ENCODE measurements around the gene SPP1.
"Not testable (repeated sequence)": the region's sequence is repeated elsewhere in the genome, so short reads cannot be mapped to it uniquely, and the experiment has no call there.

Gene SPP1

GRCh38 chr4:87989765-87990164 is 14.3 kb downstream of the SPP1 start:
- no peak for DNase-seq (ENCODE audit: low spot score)
- in situ Hi-C loops (cut with MboI; ENCODE audit: low pct_unique_long_range_greater_than_20kb, low sequenced_read_pairs, unreplicated experiment), result no loop called here
- no peak for TF ChIP-seq CTCF (IDR thresholded peaks at IDR 0.05; ENCODE audit: extremely low read depth, insufficient read depth, missing control alignments)

GRCh38 chr4:87995435-87995834 is 19.9 kb downstream of the SPP1 start:
- in situ Hi-C loops (cut with MboI; ENCODE audit: low pct_unique_long_range_greater_than_20kb, low sequenced_read_pairs, unreplicated experiment), result no loop called here
- DNase-seq (ENCODE audit: low spot score), result no peak
- no peak for TF ChIP-seq CTCF (IDR thresholded peaks at IDR 0.05; ENCODE audit: extremely low read depth, insufficient read depth, missing control alignments)

- DNase-seq (ENCODE audit: low spot score); in situ Hi-C loops (cut with MboI; ENCODE audit: low pct_unique_long_range_greater_than_20kb, low sequenced_read_pairs, unreplicated experiment): not testable (repeated sequence)
Measured at GRCh38 chr4:87999191-87999691, 23.7 kb downstream of the SPP1 start.

- in situ Hi-C loops (cut with MboI; ENCODE audit: low pct_unique_long_range_greater_than_20kb, low sequenced_read_pairs, unreplicated experiment), result no loop called here
- TF ChIP-seq CTCF (IDR thresholded peaks at IDR 0.05; ENCODE audit: extremely low read depth, insufficient read depth, missing control alignments), result no peak
- DNase-seq (ENCODE audit: low spot score), result no peak
Measured at GRCh38 chr4:88001871-88002270, 26.4 kb downstream of the SPP1 start.

- no peak for DNase-seq (ENCODE audit: low spot score)
- no peak for TF ChIP-seq CTCF (IDR thresholded peaks at IDR 0.05; ENCODE audit: extremely low read depth, insufficient read depth, missing control alignments)
- in situ Hi-C loops (cut with MboI; ENCODE audit: low pct_unique_long_range_greater_than_20kb, low sequenced_read_pairs, unreplicated experiment), result no loop called here
Measured at GRCh38 chr4:88002786-88003185, 27.3 kb downstream of the SPP1 start.

GRCh38 chr4:88003261-88003660 is 27.7 kb downstream of the SPP1 start:
- no peak for TF ChIP-seq CTCF (IDR thresholded peaks at IDR 0.05; ENCODE audit: extremely low read depth, insufficient read depth, missing control alignments)
- DNase-seq (ENCODE audit: low spot score), result no peak
- in situ Hi-C loops (cut with MboI; ENCODE audit: low pct_unique_long_range_greater_than_20kb, low sequenced_read_pairs, unreplicated experiment), result no loop called here

- TF ChIP-seq CTCF (IDR thresholded peaks at IDR 0.05; ENCODE audit: extremely low read depth, insufficient read depth, missing control alignments), result no peak
- no peak for DNase-seq (ENCODE audit: low spot score)
- in situ Hi-C loops (cut with MboI; ENCODE audit: low pct_unique_long_range_greater_than_20kb, low sequenced_read_pairs, unreplicated experiment), result no loop called here
Measured at GRCh38 chr4:88005076-88005475, 29.6 kb downstream of the SPP1 start.

All from GM13977 (cell line).